BE2C (cell line): Measurements from ENCODE around the gene SLC2A3.
"Not testable (repeated sequence)": the region's sequence is repeated elsewhere in the genome, so short reads cannot be mapped to it uniquely, and the experiment has no call there.

Experiments used
- DNase-seq: peaks from one replicate; pipeline ENCODE4 v3.0.0-alpha.2; 2020
- H3K27me3 ChIP-seq: fragments of 250-450 bp; sonication (Bioruptor Pico); 2 replicates; pipeline ENCODE4 v1.5.1; 2020; ENCODE audit warnings: mild to moderate bottlenecking
- H3K36me3 ChIP-seq: fragments of 250-450 bp; sonication (Bioruptor Pico); 2 replicates; pipeline ENCODE4 v1.5.1; 2020; ENCODE audit warnings: mild to moderate bottlenecking
- H3K4me1 ChIP-seq: fragments of 250-450 bp; sonication (Bioruptor Pico); 2 replicates; pipeline ENCODE4 v1.5.1; 2020
- H3K4me3 ChIP-seq: 2 replicates; pipeline ENCODE4 v1.5.1; 2011; ENCODE audit warnings: low read depth, low read length
- H3K9me3 ChIP-seq: fragments of 250-450 bp; sonication (Bioruptor Pico); 2 replicates; pipeline ENCODE4 v1.5.1; 2020
- CTCF ChIP-seq: IDR thresholded peaks from 2 replicates; pipeline ENCODE4 v1.5.1; 2012; ENCODE audit warnings: mild to moderate bottlenecking, low read depth, low read length

The SLC2A3 gene

GRCh38 chr12:7959701-7960121, 23.7 kb upstream of the SLC2A3 start:
- Histone ChIP-seq H3K27me3 (no peaks in the 10 kb centered on the region), H3K4me3 (no peak overlapping the region), H3K9me3 (no peaks in the 10 kb centered on the region), H3K4me1 (no peaks in the 10 kb centered on the region), H3K36me3 (no peaks in the 10 kb centered on the region)
- TF ChIP-seq CTCF, result no peak
- DNase-seq, result no peak

GRCh38 chr12:7959278-7959677, 23.3 kb upstream of the SLC2A3 start:
- no peak for TF ChIP-seq CTCF
- H3K36me3 ChIP-seq, result no peaks in the 10 kb centered on the region
- H3K4me1 ChIP-seq, result no peaks in the 10 kb centered on the region
- no peak overlapping the region for H3K4me3 ChIP-seq
- no peaks in the 10 kb centered on the region for H3K27me3 ChIP-seq
- H3K9me3 ChIP-seq, result no peaks in the 10 kb centered on the region
- no peak for DNase-seq

GRCh38 chr12:7954877-7955276, 18.9 kb upstream of the SLC2A3 start:
- not testable (repeated sequence) for H3K9me3 ChIP-seq, H3K4me1 ChIP-seq, H3K27me3 ChIP-seq, DNase-seq, H3K36me3 ChIP-seq, H3K4me3 ChIP-seq

- H3K9me3 ChIP-seq, H3K27me3 ChIP-seq, H3K4me3 ChIP-seq, H3K36me3 ChIP-seq, DNase-seq, H3K4me1 ChIP-seq: not testable (repeated sequence)
These were observed 18.4 kb upstream of the SLC2A3 start for GRCh38 chr12:7954418-7954817.

- H3K9me3 ChIP-seq, H3K27me3 ChIP-seq, DNase-seq, H3K4me1 ChIP-seq, H3K4me3 ChIP-seq, H3K36me3 ChIP-seq: not testable (repeated sequence)
These were observed 17.9 kb upstream of the SLC2A3 start for GRCh38 chr12:7953912-7954311.

- Histone ChIP-seq H3K4me3 (no peak overlapping the region), H3K9me3 (no peaks in the 10 kb centered on the region), H3K4me1 (no peaks in the 10 kb centered on the region), H3K36me3 (no peaks in the 10 kb centered on the region), H3K27me3 (no peaks in the 10 kb centered on the region)
- TF ChIP-seq CTCF, result no peak
- DNase-seq, result no peak
These were observed 15.7 kb upstream of the SLC2A3 start for GRCh38 chr12:7951671-7952070.

- not testable (repeated sequence) for H3K4me1 ChIP-seq, H3K36me3 ChIP-seq, DNase-seq, H3K9me3 ChIP-seq, H3K4me3 ChIP-seq, H3K27me3 ChIP-seq
These were observed 14.4 kb upstream of the SLC2A3 start for GRCh38 chr12:7950230-7950943.

- Histone ChIP-seq H3K4me3 (no peak overlapping the region), H3K9me3 (no peaks in the 10 kb centered on the region), H3K36me3 (no peaks in the 10 kb centered on the region), H3K27me3 (no peaks in the 10 kb centered on the region), H3K4me1 (no peaks in the 10 kb centered on the region)
- no peak for TF ChIP-seq CTCF
- DNase-seq, result no peak
These were observed 12.7 kb upstream of the SLC2A3 start for GRCh38 chr12:7948589-7949260.
